ENCODE measurements around the gene MFSD2B.

MFSD2B gene

GRCh38 chr2:24040511-24040910 is 30.6 kb downstream of the MFSD2B start:
- no peak for TF ChIP-seq CTCF (IDR thresholded peaks at IDR 0.05)

- no peak for TF ChIP-seq CTCF (IDR thresholded peaks at IDR 0.05)
Measured at GRCh38 chr2:24045511-24046508, 35.9 kb downstream of the MFSD2B start.

GRCh38 chr2:24046599-24046929 is 36.7 kb downstream of the MFSD2B start:
- no peak for TF ChIP-seq CTCF (IDR thresholded peaks at IDR 0.05)

GRCh38 chr2:24046930-24047702 is 37.2 kb downstream of the MFSD2B start, which contains the start of gene WDCP:
Gene WDCP (minus strand): TSS chr2:24047391. CDS start chr2:24039494, 7,897 bp downstream.
- no peak for TF ChIP-seq CTCF (IDR thresholded peaks at IDR 0.05)

GRCh38 chr2:24047703-24048033 is 37.8 kb downstream of the MFSD2B start:
- no peak for TF ChIP-seq CTCF (IDR thresholded peaks at IDR 0.05)

- no peak for TF ChIP-seq CTCF (IDR thresholded peaks at IDR 0.05)
Measured at GRCh38 chr2:24048769-24049484, 39.0 kb downstream of the MFSD2B start.

GRCh38 chr2:24049485-24050021 is 39.7 kb downstream of the MFSD2B start, which contains the start of gene FKBP1B:
Gene FKBP1B (plus strand): TSS chr2:24049741. CDS start chr2:24049850, 109 bp downstream.
- no peak for TF ChIP-seq CTCF (IDR thresholded peaks at IDR 0.05)

All from LNCAP (cell line).